IPS-20b (cell line): ENCODE results near the gene ETV3.
"Not testable (repeated sequence)": the region's sequence is repeated elsewhere in the genome, so short reads cannot be mapped to it uniquely, and the experiment has no call there.

Source experiments
- H3K27ac ChIP-seq: one replicate; pipeline ENCODE4 v1.5.1; 2013; ENCODE audit warnings: low read length
- H3K27me3 ChIP-seq: 2 replicates; pipeline ENCODE4 v1.6.1; 2013; ENCODE audit warnings: mild to moderate bottlenecking, low read length, inconsistent platforms; ENCODE audit not compliant: insufficient read depth
- H3K36me3 ChIP-seq: 2 replicates; pipeline ENCODE4 v1.6.1; 2013; ENCODE audit warnings: low read depth, mild to moderate bottlenecking, inconsistent platforms, low read length, moderate library complexity; ENCODE audit not compliant: insufficient read depth
- H3K4me1 ChIP-seq: 2 replicates; pipeline ENCODE4 v1.6.1; 2013; ENCODE audit warnings: mild to moderate bottlenecking, control low read depth, inconsistent platforms, low read length, moderate library complexity; ENCODE audit not compliant: insufficient read depth
- H3K4me3 ChIP-seq: 2 replicates; pipeline ENCODE4 v1.5.1; 2013; ENCODE audit warnings: mild to moderate bottlenecking, low read length, inconsistent platforms
- H3K9ac ChIP-seq: 2 replicates; pipeline ENCODE4 v1.6.1; 2013; ENCODE audit warnings: low read depth, mild to moderate bottlenecking, inconsistent platforms, low read length, moderate library complexity
- H3K9me3 ChIP-seq: 2 replicates; pipeline ENCODE4 v1.6.1; 2013; ENCODE audit warnings: mild to moderate bottlenecking, low read depth, low read length, inconsistent platforms; ENCODE audit not compliant: insufficient read depth

The ETV3 gene

GRCh38 chr1:157173241-157173640, 35.0 kb upstream of the ETV3 start:
- not testable (repeated sequence) for H3K36me3 ChIP-seq, H3K4me3 ChIP-seq, H3K4me1 ChIP-seq, H3K9me3 ChIP-seq, H3K27me3 ChIP-seq, H3K27ac ChIP-seq, H3K9ac ChIP-seq

- not testable (repeated sequence) for H3K4me1 ChIP-seq, H3K9me3 ChIP-seq, H3K27ac ChIP-seq, H3K9ac ChIP-seq, H3K36me3 ChIP-seq, H3K4me3 ChIP-seq, H3K27me3 ChIP-seq
Observed at GRCh38 chr1:157172591-157172990, 34.4 kb upstream of the ETV3 start.

GRCh38 chr1:157171903-157172503, 33.8 kb upstream of the ETV3 start:
- H3K36me3 ChIP-seq, H3K4me3 ChIP-seq, H3K27me3 ChIP-seq, H3K27ac ChIP-seq, H3K9ac ChIP-seq, H3K4me1 ChIP-seq, H3K9me3 ChIP-seq: not testable (repeated sequence)

- Histone ChIP-seq H3K9ac (no peak overlapping the region), H3K9me3 (no peaks in the 10 kb centered on the region), H3K4me1 (no peaks in the 10 kb centered on the region), H3K27ac (no peak overlapping the region), H3K27me3 (no peaks in the 10 kb centered on the region), H3K36me3 (no peaks in the 10 kb centered on the region), H3K4me3 (no peak overlapping the region)
Observed at GRCh38 chr1:157170677-157171515, 32.7 kb upstream of the ETV3 start.

- Histone ChIP-seq H3K9ac (no peak overlapping the region), H3K27me3 (no peaks in the 10 kb centered on the region), H3K36me3 (no peaks in the 10 kb centered on the region), H3K4me3 (no peak overlapping the region), H3K4me1 (peaks cover 7% of the 10 kb centered on the region; the same call in 1 of the 2 replicates), H3K9me3 (no peaks in the 10 kb centered on the region), H3K27ac (no peak overlapping the region)
Observed at GRCh38 chr1:157168015-157168414, 29.8 kb upstream of the ETV3 start.

- Histone ChIP-seq H3K4me1 (peaks cover 11% of the 10 kb centered on the region), H3K4me3 (no peak overlapping the region), H3K9ac (no peak overlapping the region), H3K27me3 (no peaks in the 10 kb centered on the region), H3K9me3 (no peaks in the 10 kb centered on the region), H3K27ac (no peak overlapping the region), H3K36me3 (no peaks in the 10 kb centered on the region)
Observed at GRCh38 chr1:157167437-157167836, 29.2 kb upstream of the ETV3 start.

GRCh38 chr1:157166590-157166989, 28.4 kb upstream of the ETV3 start:
- Histone ChIP-seq H3K36me3 (no peaks in the 10 kb centered on the region), H3K4me1 (peaks cover 17% of the 10 kb centered on the region), H3K4me3 (no peak overlapping the region), H3K27me3 (no peaks in the 10 kb centered on the region), H3K9me3 (no peaks in the 10 kb centered on the region), H3K27ac (no peak overlapping the region), H3K9ac (no peak overlapping the region)

- H3K9me3 ChIP-seq, result no peaks in the 10 kb centered on the region
- H3K36me3 ChIP-seq, result no peaks in the 10 kb centered on the region
- no peak overlapping the region for H3K27ac ChIP-seq
- peak overlapping the region; percentile 46; the same call in 1 of the 2 replicates for H3K9ac ChIP-seq
- H3K27me3 ChIP-seq, result no peaks in the 10 kb centered on the region
- H3K4me1 ChIP-seq, result peaks cover 23% of the 10 kb centered on the region
- peak overlapping the region; percentile 52; the same call in 1 of the 2 replicates for H3K4me3 ChIP-seq
Observed at GRCh38 chr1:157163273-157164127, 25.3 kb upstream of the ETV3 start.

- peak overlapping the region; percentile 11; the same call in 1 of the 2 replicates for H3K4me3 ChIP-seq
- no peaks in the 10 kb centered on the region for H3K36me3 ChIP-seq
- no peaks in the 10 kb centered on the region for H3K27me3 ChIP-seq
- H3K4me1 ChIP-seq, result peaks cover 23% of the 10 kb centered on the region
- no peak overlapping the region for H3K27ac ChIP-seq
- H3K9ac ChIP-seq, result peak overlapping the region; percentile 40; the same call in 1 of the 2 replicates
- no peaks in the 10 kb centered on the region for H3K9me3 ChIP-seq
Observed at GRCh38 chr1:157162345-157162744, 24.1 kb upstream of the ETV3 start.

GRCh38 chr1:157161901-157162300, 23.7 kb upstream of the ETV3 start:
- peak overlapping the region; percentile 11; the same call in 1 of the 2 replicates for H3K4me3 ChIP-seq
- H3K9me3 ChIP-seq, result no peaks in the 10 kb centered on the region
- no peaks in the 10 kb centered on the region for H3K27me3 ChIP-seq
- peaks cover 23% of the 10 kb centered on the region for H3K4me1 ChIP-seq
- peak overlapping the region; percentile 18 for H3K27ac ChIP-seq
- no peaks in the 10 kb centered on the region for H3K36me3 ChIP-seq
- H3K9ac ChIP-seq, result peak overlapping the region; percentile 28; the same call in 1 of the 2 replicates

GRCh38 chr1:157158967-157159366, 20.8 kb upstream of the ETV3 start:
- Histone ChIP-seq H3K9ac (no peak overlapping the region), H3K4me3 (no peak overlapping the region), H3K27ac (no peak overlapping the region), H3K36me3 (no peaks in the 10 kb centered on the region), H3K27me3 (no peaks in the 10 kb centered on the region), H3K9me3 (no peaks in the 10 kb centered on the region), H3K4me1 (peaks cover 26% of the 10 kb centered on the region)
